GM10266 (cell line): Measurements from ENCODE around the gene MFNG.

Experiments used
- DNase-seq: peaks from one replicate; pipeline ENCODE4 v3.0.0; 2012; ENCODE audit errors: extremely low spot score
- TF ChIP-seq, protein P1 (sequence below): IDR thresholded peaks from 2 replicates; pipeline ENCODE4 v1.5.1; 2012; ENCODE audit warnings: mild to moderate bottlenecking, low read depth; ENCODE audit not compliant: control insufficient read depth, insufficient read depth; ENCODE audit errors: missing control alignments

Gene MFNG

DNA sequence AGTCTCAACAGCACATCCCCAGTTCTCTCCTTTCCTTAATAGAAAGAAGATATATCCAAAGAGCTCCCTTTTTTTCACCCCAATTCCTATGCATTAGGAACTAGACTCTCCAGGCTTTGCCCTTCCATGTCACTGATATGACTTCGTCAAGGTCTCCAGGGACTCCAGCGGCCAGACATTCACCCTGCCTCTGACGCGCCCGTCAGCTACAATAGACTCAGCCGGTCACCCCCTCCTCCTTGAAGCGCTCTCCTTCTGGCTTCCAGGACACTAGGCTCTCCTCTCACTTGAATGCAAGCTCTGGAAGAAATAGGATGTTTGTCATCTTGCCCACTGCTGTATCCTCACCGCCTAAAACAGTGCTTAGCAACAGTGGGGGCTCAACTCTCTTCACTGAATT, 44.0 kb downstream of the MFNG start:
- DNase-seq = no peak
- TF ChIP-seq, protein P1, sequence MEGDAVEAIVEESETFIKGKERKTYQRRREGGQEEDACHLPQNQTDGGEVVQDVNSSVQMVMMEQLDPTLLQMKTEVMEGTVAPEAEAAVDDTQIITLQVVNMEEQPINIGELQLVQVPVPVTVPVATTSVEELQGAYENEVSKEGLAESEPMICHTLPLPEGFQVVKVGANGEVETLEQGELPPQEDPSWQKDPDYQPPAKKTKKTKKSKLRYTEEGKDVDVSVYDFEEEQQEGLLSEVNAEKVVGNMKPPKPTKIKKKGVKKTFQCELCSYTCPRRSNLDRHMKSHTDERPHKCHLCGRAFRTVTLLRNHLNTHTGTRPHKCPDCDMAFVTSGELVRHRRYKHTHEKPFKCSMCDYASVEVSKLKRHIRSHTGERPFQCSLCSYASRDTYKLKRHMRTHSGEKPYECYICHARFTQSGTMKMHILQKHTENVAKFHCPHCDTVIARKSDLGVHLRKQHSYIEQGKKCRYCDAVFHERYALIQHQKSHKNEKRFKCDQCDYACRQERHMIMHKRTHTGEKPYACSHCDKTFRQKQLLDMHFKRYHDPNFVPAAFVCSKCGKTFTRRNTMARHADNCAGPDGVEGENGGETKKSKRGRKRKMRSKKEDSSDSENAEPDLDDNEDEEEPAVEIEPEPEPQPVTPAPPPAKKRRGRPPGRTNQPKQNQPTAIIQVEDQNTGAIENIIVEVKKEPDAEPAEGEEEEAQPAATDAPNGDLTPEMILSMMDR = no peak

DNA sequence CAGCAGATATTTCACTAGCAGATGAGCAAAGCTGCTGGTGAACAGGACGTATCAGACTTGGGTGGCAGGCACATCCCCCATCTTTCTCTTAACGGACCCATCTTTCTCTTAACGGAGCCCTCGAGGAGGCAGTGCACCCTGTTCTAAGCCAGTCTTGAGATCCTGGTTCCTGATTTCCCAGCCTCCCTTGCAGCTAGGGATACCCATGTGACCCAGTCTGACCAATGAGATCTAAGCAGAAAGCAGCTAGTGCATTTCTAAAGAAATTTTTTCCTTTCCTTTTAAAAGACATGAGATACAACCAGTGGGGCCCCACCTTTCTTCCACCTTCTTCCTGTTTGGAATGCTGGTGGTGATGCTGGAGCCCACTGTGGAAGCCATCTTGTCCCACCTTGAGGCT, 45.3 kb downstream of the MFNG start:
- TF ChIP-seq, protein P1 = no peak
- no peak for DNase-seq

GRCh38 chr22:37439347-37439746, 46.8 kb downstream of the MFNG start:
- TF ChIP-seq, protein P1 = no peak
- no peak for DNase-seq

DNA sequence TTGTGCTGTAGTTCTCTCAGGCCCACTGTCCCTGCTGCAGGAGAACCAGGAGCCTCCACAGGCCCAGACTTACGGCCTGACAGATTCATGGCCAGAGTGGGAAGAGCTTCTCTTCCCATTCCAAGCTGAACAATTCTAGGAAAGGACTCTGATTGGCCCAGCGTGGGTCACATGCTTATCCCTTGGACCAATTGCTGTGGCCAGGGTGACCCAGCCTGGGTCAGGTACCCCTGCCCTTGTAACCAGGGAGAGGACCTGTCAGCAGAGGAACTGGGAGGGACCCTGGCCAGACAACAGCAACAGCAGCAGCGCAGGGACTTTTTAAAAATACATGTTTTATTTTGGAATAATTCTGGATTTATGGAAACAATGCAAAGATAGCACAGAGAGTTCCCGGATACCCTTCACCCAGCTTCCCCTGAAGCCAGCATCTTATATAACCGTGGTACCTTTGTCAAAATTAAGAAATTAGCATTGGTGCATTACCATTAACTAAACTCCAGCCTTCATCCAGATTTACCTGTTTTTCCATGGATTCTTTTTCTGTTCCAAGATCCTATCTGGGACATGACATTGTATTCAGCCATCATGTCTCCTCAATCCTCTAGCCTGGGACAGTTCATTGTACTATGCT, 50.1 kb downstream of the MFNG start:
- DNase-seq = no peak
- TF ChIP-seq, protein P1 = no peak

DNA sequence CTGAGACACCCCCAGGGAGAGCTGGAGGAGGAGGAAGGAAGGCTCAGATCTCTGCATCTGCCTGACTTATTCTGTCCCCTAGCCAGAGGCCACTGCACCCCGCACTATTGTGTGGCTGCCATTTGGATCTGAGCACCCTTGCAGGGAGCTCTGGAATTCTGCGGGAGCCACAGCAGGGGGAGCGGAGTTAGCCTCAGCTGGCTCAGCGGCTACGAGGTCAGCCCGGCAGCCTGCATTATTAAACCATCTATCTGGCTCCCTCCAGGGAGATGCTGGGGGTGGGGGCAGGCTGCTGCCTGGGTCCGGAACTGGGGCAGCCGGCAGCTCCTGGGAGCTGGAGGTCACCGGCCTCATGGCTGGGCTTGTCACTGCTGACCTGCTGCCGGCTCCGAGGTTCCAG, 52.4 kb downstream of the MFNG start:
- no peak for DNase-seq
- TF ChIP-seq, protein P1 = no peak

- no peak for DNase-seq
- TF ChIP-seq, protein P1 = no peak
These were observed 53.5 kb downstream of the MFNG start for GRCh38 chr22:37432708-37433054.

- TF ChIP-seq, protein P1 = no peak
- no peak for DNase-seq
These were observed 54.1 kb downstream of the MFNG start for GRCh38 chr22:37431801-37432707.
